ENCODE results near the gene CALM1. TPM values are rescaled to one million over a fixed set of nuclear protein-coding genes. Genes with fewer than 3 reads are reported as not detected.
"Not testable (repeated sequence)": the region's sequence is repeated elsewhere in the genome, so short reads cannot be mapped to it uniquely, and the experiment has no call there.

CALM1 gene
- total RNA-seq, 1 donor from 2014 or later = 362 TPM

- intact Hi-C loops (cut with DNase I) = loop anchor here (1.0 to 10.0 kb wide), 3 partner anchors 14 to 792 kb away; partner anchors contain the start of gene NRDE2
- DNase-seq (ENCODE audit: low spot score) = peak; percentile 83
These were observed 14.2 kb upstream of the CALM1 start for GRCh38 chr14:90382491-90383125.

GRCh38 chr14:90383126-90383730, 13.6 kb upstream of the CALM1 start:
- DNase-seq (ENCODE audit: low spot score) = peak; percentile 100
- intact Hi-C loops (cut with DNase I) = loop anchor here (1.0 to 10.0 kb wide), 3 partner anchors 13 to 792 kb away; partner anchors contain the start of gene NRDE2

DNA sequence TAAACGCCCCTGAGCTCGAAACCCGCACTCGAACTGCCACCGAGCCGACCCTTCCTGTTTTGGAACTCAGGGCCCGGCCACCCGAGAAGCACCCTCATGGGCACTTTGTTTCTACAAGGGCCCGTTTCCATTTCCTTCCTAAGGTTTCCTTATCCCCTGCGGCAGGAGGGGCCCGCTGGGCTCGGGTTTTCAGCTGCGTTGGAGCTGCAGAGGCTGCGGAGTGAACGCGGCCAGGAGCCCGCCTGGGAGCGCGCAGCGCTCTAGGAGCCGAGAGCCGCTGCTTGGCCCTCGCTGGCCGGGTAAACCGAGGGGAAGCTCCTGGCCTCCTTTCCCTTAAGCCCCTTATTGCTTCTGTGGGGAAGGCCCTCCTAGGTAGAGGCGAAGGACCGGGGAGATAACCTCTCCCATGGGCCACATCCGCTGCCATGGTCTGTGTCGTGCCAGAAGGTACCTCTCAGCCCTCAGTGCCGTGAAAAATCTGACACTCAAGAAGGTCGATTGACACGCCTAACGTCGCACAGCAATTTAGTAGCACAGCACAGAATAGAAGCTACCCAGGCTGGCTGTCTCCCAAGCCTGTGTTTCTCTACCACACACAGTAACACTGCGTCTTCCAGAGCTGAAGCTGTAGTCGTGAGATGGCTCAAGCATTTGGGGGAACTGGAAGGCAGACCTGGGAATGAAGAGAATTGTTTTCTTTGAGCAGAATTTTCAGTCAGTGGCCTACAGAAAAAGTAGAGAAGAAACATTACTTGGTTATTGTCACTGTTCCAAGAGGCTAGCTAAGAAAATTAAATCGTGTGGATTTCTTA, 12.9 kb upstream of the CALM1 start:
- DNase-seq (ENCODE audit: low spot score) = peak; percentile 77
- intact Hi-C loops (cut with DNase I) = loop anchor here (1.0 to 10.0 kb wide), 3 partner anchors 12 to 791 kb away; partner anchors contain the start of gene NRDE2

DNA sequence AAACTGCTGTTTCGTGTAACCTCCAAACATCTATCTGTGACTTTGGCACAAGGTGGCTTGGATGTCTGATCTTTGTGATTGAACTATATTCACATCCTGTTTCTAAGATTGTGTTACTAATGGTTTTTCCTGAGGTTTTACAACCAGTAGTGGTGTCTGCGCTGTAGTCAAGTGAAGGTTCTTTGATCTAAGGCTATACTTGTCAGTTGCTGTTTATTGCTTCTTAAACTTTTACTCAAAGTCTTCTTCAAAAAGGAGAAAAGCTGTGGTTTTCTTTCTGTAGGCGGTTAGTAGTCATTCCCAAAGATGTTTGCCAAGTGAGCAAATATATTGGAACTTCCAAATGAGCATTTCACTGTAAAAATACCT, 12.3 kb upstream of the CALM1 start:
- intact Hi-C loops (cut with DNase I) = loop anchor here (5.0 to 10.0 kb wide), 2 partner anchors 52 to 790 kb away; partner anchors contain the start of gene NRDE2
- DNase-seq (ENCODE audit: low spot score) = no peak

DNA sequence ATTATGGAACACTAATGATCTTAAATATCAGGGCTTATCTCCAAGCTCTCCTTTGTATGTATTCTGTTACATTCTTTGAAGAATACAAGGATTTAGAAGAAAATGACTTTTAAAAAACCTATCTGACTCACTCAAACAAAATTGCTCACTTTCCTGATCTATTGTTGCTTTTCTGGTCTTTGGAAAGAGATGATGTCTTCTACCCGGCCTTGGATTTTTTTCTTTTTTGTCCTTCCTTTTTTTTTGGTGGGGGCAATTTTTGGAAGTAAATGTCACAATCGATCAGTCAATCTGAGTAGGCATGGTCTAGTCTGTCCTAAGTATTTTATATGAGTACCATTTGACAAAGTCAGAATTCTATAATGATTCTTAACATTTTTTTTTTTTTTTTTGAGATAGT, 10.5 kb upstream of the CALM1 start:
- intact Hi-C loops (cut with DNase I) = loop anchor here (10.0 kb wide), 1 partner anchor 788 kb away; no protein-coding TSS in a partner anchor
- DNase-seq (ENCODE audit: low spot score) = no peak

DNA sequence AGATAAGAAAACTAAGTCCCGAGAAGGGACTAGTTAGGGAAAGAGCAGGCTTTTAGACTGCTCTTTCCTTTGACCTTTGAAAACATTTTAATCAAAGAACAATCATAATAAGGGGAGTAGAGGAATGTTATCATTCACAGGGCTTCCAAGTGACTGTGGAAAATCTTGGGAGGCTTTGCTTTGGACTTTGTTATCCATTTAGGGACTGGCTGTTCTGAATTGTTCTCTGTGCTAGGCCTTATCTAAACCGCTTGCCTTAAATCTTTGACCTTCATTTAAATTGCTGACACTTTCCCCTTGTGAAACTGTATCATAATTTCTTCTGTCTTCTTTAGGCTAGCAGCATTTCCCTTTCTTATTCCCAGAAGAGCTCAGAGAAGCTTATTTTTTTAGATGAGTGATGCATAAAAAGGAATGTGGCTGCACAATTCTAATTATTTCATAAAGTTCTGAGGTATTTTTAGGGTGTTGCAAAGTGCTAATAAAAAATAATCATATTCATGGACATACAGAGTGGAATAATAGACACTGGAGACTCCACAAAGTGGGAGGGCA, 9.5 kb upstream of the CALM1 start:
- no peak for DNase-seq (ENCODE audit: low spot score)
- intact Hi-C loops (cut with DNase I) = loop anchor here (10.0 kb wide), 1 partner anchor 788 kb away; no protein-coding TSS in a partner anchor

- no peak for DNase-seq (ENCODE audit: low spot score)
- intact Hi-C loops (cut with DNase I) = loop anchor here (10.0 kb wide), 1 partner anchor 786 kb away; no protein-coding TSS in a partner anchor
These were observed 8.4 kb upstream of the CALM1 start for GRCh38 chr14:90388437-90388836.

GRCh38 chr14:90388982-90389381, 7.8 kb upstream of the CALM1 start:
- intact Hi-C loops (cut with DNase I) = loop anchor here (10.0 kb wide), 1 partner anchor 786 kb away; no protein-coding TSS in a partner anchor
- DNase-seq (ENCODE audit: low spot score) = no peak

DNA sequence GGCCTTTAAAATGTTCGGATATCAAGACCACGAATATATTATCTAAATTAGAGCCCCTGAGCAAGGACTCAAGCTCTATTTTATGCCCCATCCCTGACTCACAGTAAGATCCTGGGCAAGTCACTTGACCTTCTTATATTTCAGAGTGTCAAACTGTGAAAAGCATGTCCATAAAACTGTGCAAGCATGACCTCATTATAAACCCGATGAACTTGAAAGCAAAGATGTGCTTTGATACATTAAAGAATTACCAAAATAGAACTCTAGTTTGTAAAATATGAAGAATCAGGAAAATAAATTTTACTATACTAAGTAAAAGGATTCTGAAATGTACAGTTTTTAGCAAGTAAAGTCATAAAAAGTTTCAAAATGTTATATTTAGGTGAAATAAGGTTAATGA, 2.9 kb upstream of the CALM1 start:
- no peak for DNase-seq (ENCODE audit: low spot score)
- intact Hi-C loops (cut with DNase I) = loop anchor here (10.0 kb wide), 1 partner anchor 431 kb away; no protein-coding TSS in a partner anchor

- not testable (repeated sequence) for DNase-seq (ENCODE audit: low spot score)
- intact Hi-C loops (cut with DNase I) = loop anchor here (5.0 to 10.0 kb wide), 3 partner anchors 62 to 430 kb away; partner anchors contain the start of gene NRDE2
These were observed 2.0 kb upstream of the CALM1 start for GRCh38 chr14:90394782-90395181.

DNA sequence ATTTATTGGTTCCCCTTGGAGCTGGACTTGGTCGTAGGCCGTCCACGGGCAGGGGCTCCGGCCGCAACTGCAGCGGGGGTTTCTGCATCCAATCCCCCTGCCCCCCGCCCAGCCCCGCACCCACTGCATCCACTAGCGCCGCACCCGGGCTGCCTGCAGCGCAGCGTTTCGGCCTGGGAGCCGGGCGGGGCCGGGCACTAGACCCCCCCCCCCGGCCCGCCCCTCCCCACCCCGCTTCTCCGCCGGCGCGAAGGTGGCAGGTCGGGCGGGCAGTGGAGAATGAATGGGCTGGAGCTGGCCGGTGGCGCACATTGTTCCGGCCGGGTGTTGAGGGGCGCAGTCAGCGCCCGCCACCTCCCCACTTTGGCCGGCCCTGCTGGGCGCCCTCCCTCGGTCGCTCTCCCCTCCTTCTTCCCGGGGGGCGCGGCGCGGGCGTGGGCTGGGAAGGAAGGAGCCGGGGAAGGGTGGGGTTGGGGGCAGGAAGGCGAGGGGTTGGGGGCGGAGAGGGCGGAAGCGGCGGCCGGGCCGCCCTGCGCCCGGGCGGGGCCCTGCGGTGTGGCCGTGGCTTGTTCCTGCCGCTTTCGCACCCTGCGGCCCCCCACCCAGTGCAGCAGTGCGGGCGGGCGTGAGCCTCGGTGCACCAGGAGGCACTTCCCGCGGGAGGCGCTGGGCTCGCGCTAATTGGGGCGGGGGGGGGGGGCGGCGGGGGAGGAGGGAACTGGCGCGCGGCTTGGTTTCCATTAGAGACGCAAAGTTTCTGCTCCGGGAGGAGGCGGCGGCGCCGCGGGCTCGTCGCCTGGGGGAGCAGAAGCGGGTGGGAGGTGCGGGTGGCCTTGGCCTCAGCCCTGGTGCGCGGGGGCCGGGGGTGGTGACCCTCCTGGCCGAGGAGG, 841 bp downstream of the CALM1 start:
- peak; percentile 81 for DNase-seq (ENCODE audit: low spot score)
- intact Hi-C loops (cut with DNase I) = loop anchor here (2.0 to 10.0 kb wide), 4 partner anchors 65 to 427 kb away; partner anchors contain the start of gene NRDE2

DNA sequence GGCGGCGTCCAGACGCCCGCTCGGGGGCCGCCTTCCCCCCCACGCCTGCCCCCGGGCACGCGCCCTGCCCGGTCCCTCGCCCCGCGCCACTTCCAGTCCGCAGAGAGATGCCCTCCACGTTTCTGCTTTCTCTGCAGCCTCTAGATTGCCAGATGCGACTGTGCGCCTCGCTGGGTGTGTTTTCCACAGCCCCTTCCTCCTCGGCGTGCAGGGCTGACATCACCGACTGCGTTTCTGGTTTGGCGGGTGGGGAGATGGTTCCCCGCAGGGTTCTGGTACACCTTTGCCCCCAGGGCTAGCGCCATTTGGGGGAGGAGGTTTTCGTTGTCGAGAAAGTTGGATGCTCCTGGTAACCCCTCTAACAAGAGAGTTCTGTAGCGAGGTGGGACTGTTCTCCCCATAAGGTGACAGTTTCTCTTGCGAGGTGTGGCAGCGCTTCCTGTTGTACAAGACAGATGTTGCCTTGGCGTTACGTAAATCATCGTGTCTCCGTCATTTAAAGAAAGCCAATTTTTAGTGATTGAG, 1.5 kb downstream of the CALM1 start:
- peak; percentile 85 for DNase-seq (ENCODE audit: low spot score)
- intact Hi-C loops (cut with DNase I) = loop anchor here (2.0 to 10.0 kb wide), 4 partner anchors 66 to 426 kb away; partner anchors contain the start of gene NRDE2

- DNase-seq (ENCODE audit: low spot score) = no peak
- intact Hi-C loops (cut with DNase I) = loop anchor here (1.0 to 10.0 kb wide), 5 partner anchors 67 to 426 kb away; partner anchors contain the start of gene NRDE2
These were observed 2.2 kb downstream of the CALM1 start for GRCh38 chr14:90398841-90399540.

GRCh38 chr14:90399541-90400444, 3.0 kb downstream of the CALM1 start:
- peak; percentile 94 for DNase-seq (ENCODE audit: low spot score)
- intact Hi-C loops (cut with DNase I) = loop anchor here (1.0 to 10.0 kb wide), 6 partner anchors 67 to 425 kb away; partner anchors contain the start of gene NRDE2

- intact Hi-C loops (cut with DNase I) = loop anchor here (5.0 kb wide), 1 partner anchor 121 kb away; no protein-coding TSS in a partner anchor
- no peak for DNase-seq (ENCODE audit: low spot score)
These were observed 4.2 kb downstream of the CALM1 start for GRCh38 chr14:90400904-90401561.

DNA sequence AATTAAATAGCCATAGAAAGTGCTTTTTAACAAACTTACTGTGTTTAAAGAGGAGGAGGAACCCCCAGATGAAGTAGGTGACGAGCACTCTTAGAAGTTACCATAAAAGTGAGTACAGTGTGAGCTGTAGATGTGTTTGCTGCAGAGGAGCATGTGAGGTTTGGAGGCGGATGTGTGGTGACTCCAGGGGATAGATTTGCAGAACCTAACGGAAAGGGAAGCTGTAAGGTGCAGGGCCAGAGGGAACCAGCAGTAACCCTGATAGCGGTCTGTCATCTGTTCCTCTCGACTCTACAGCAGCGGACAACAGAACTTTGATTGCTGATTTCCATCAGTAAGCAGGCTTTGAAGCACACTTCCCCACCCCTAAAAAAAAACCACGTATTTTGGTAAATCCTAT, 5.2 kb downstream of the CALM1 start:
- intact Hi-C loops (cut with DNase I) = loop anchor here (5.0 kb wide), 1 partner anchor 120 kb away; no protein-coding TSS in a partner anchor
- DNase-seq (ENCODE audit: low spot score) = no peak

Measured in cardiac septum (tissue), 1 donor.